A549 (cell line): Measurements from ENCODE around the gene PDE4C. TPM values are rescaled to one million over a fixed set of nuclear protein-coding genes. Genes with fewer than 3 reads are reported as not detected.
A peak's percentile ranks its signal among the peaks of the same experiment; 100 is the strongest.

Experiments used
- ATAC-seq, 2 experiments: fragments of 200-7000 bp in 1 of 2; fragments of >200 bp in 1 of 2; cut with Nextera tagmentation in 1 of 2; cut with Tn5 transposase in 1 of 2; 3 replicates each; pipeline versions ENCODE4 v1.8.0 to v1.9.1; 2018 to 2020; ENCODE audit warnings: mild to moderate bottlenecking in 1 of 2, moderate library complexity in 1 of 2
- CTCF ChIA-PET: fragments of 300-600 bp; sonication (Branson Sonifier 250); formaldehyde crosslinking; extraction: SDS; loops from one replicate; lab custom pipeline; 2021; ENCODE audit warnings: antibody characterized with exemption, inconsistent platforms; lab: Yijun Ruan, JAX
- POLR2A ChIA-PET: fragments of 350-600 bp; formaldehyde crosslinking; extraction: SDS; loops from one replicate; lab custom pipeline; 2021; ENCODE audit warnings: antibody characterized with exemption, inconsistent platforms; lab: Yijun Ruan, JAX
- DNase-seq, 2 experiments: peaks; one replicate each; pipeline versions ENCODE4 v3.0.0 to v3.0.0-alpha.2; 2011 to 2016; ENCODE audit warnings: low read depth in 1 of 2, low spot score in 1 of 2
- FAIRE-seq: peaks from 2 replicates; lab custom pipeline; 2011; peaks lifted over from hg19 to GRCh38; lab: Jason Lieb, UNC
- H3K27ac ChIP-seq, 2 experiments: fragments of >200 bp; sonication (Bioruptor Twin); formaldehyde crosslinking; 3 replicates each; pipeline ENCODE4 v1.5.1; 2016 to 2017
- H3K4me1 ChIP-seq: fragments of >200 bp; sonication (Bioruptor Twin); formaldehyde crosslinking; 3 replicates; pipeline ENCODE4 v1.6.1; 2016
- H3K4me2 ChIP-seq: fragments of >200 bp; sonication (Bioruptor Twin); formaldehyde crosslinking; 3 replicates; pipeline ENCODE4 v1.6.1; 2016
- H3K4me3 ChIP-seq: fragments of >200 bp; sonication (Bioruptor Twin); formaldehyde crosslinking; 3 replicates; pipeline ENCODE4 v1.5.1; 2016
- H3K9me3 ChIP-seq: fragments of >200 bp; sonication (Bioruptor Twin); formaldehyde crosslinking; 3 replicates; pipeline ENCODE4 v1.6.1; 2016
- CBX2 ChIP-seq: fragments of 200-600 bp; sonication (generic); IDR thresholded peaks from 2 replicates; pipeline ENCODE4 v1.6.1; 2016; ENCODE audit warnings: low read depth, mild to moderate bottlenecking, borderline replicate concordance
- CBX8 ChIP-seq: fragments of 200-600 bp; sonication (generic); IDR thresholded peaks from 2 replicates; pipeline ENCODE4 v1.6.1; 2016
- ESRRA ChIP-seq: fragments of 150-350 bp; IDR thresholded peaks from 2 replicates; pipeline ENCODE4 v1.6.1; 2014; ENCODE audit warnings: mild to moderate bottlenecking, low read length, borderline replicate concordance
- FOSB ChIP-seq: fragments of 250-450 bp; sonication (Bioruptor Pico); IDR thresholded peaks from 2 replicates; pipeline ENCODE4 v1.5.0; 2020; ENCODE audit warnings: mild to moderate bottlenecking, moderate library complexity
- FOSL2 ChIP-seq, 2 experiments: fragments of 450-650 bp in 1 of 2; fragments of >200 bp in 1 of 2; sonication (Bioruptor Twin) in 1 of 2; formaldehyde crosslinking; IDR thresholded peaks; 2 replicates each; pipeline versions ENCODE4 v1.5.0 to v1.6.1; 2016 to 2020; ENCODE audit warnings: mild to moderate bottlenecking in 1 of 2, moderate library complexity in 1 of 2
- FOXS1 ChIP-seq: fragments of 250-450 bp; sonication (Bioruptor Pico); IDR thresholded peaks from 2 replicates; pipeline ENCODE4 v1.5.0; 2020; ENCODE audit warnings: mild to moderate bottlenecking, moderate library complexity
- HOXA7 ChIP-seq: fragments of 250-450 bp; sonication (Bioruptor Pico); IDR thresholded peaks from 2 replicates; pipeline ENCODE4 v1.5.0; 2020; ENCODE audit warnings: mild to moderate bottlenecking, moderate library complexity
- MAFK ChIP-seq: fragments of 450-650 bp; IDR thresholded peaks from 2 replicates; pipeline ENCODE4 v1.6.1; 2014; ENCODE audit not compliant: partially characterized antibody
- MAZ ChIP-seq: fragments of 150-350 bp; IDR thresholded peaks from 2 replicates; pipeline ENCODE4 v1.6.1; 2014; ENCODE audit warnings: antibody characterized with exemption, low read depth, low read length, borderline replicate concordance
- NFE2L2 ChIP-seq: fragments of 150-350 bp; conservative IDR thresholded peaks from 2 replicates; pipeline ENCODE4 v1.6.1; 2014; ENCODE audit warnings: low read length
- PHF8 ChIP-seq: fragments of 200-600 bp; sonication (generic); IDR thresholded peaks from 2 replicates; pipeline ENCODE4 v1.6.1; 2016; ENCODE audit warnings: low read depth, mild to moderate bottlenecking, antibody characterized with exemption, moderate library complexity, borderline replicate concordance
- RNF2 ChIP-seq: fragments of 200-600 bp; sonication (generic); IDR thresholded peaks from 2 replicates; pipeline ENCODE4 v1.6.1; 2016; ENCODE audit warnings: low read depth, mild to moderate bottlenecking, antibody characterized with exemption, moderate library complexity, borderline replicate concordance
- SMC3 ChIP-seq: fragments of >200 bp; sonication (Bioruptor Twin); formaldehyde crosslinking; IDR thresholded peaks from 3 replicates; pipeline ENCODE4 v1.6.1; 2018; ENCODE audit warnings: inconsistent platforms
- TFCP2L1 ChIP-seq: fragments of 250-450 bp; sonication (Bioruptor Pico); IDR thresholded peaks from 2 replicates; pipeline ENCODE4 v1.5.0; 2021; ENCODE audit warnings: mild to moderate bottlenecking
- ZFP36 ChIP-seq: fragments of 450-650 bp; IDR thresholded peaks from 2 replicates; pipeline ENCODE4 v1.6.1; 2014; ENCODE audit warnings: borderline replicate concordance; ENCODE audit not compliant: partially characterized antibody
- ZNF302 ChIP-seq: fragments of 250-450 bp; sonication (Bioruptor Pico); IDR thresholded peaks from 2 replicates; pipeline ENCODE4 v1.9.0; 2021; ENCODE audit warnings: inconsistent platforms, mild to moderate bottlenecking, moderate library complexity
- WGBS: methylation state at CpG from one replicate; pipeline ENCODE4 v1.1.6; 2017; ENCODE audit errors: missing lambda C conversion rate; 5-methylcytosine and 5-hydroxymethylcytosine counted together
- polyA plus RNA-seq, 4 experiments: library from polyadenylated mRNA; depleted of rRNA in 3 of 4; stranded (reverse); fragments of >200 nt; fragmentation: RNase III in 1 of 4; extraction: RNeasy Plus Mini Kit Qiagen cat#74134 plus additional on column Dnase treatment in 1 of 4; gene quantifications; 2 replicates in 3 of 4; 3 replicates in 1 of 4; pipeline ENCODE4 v1.2.3, GENCODE V29; 2011 to 2017
- TF ChIP-seq, protein P1 (sequence below): fragments of >200 bp; sonication (Bioruptor Twin); formaldehyde crosslinking; IDR thresholded peaks from 3 replicates; pipeline ENCODE4 v1.5.1; 2016
- TF ChIP-seq, protein P2 (sequence below): fragments of >200 bp; sonication (Bioruptor Twin); formaldehyde crosslinking; IDR thresholded peaks from 3 replicates; pipeline ENCODE4 v1.6.1; 2016

Gene PDE4C
- polyA plus RNA-seq, 2 of the 4 experiments (the other 2 are of a cell fraction) = 0.25 to 0.65 TPM

DNA sequence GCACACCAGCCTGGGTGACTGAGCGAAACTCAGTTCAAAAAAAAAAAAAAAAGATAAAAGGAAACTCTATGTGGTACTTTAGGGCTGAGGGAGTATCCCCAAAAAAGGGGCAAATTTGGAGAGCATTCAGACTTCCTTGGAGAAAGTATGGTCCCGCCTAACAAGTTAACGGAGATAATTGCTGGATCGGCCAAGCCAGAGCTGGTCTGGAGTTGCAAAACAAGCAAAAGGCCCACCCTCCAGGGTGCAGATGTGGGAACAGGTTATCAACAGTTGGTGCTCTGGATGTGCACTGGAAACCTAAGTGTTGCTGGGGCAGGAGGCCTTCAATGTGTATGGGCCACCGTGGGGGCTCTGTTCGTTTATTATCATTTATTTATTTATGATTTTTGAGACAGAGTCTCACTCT is 45.2 kb upstream of the PDE4C start (continued):
- TF ChIP-seq MAFK = no peak
- TF ChIP-seq, protein P1, sequence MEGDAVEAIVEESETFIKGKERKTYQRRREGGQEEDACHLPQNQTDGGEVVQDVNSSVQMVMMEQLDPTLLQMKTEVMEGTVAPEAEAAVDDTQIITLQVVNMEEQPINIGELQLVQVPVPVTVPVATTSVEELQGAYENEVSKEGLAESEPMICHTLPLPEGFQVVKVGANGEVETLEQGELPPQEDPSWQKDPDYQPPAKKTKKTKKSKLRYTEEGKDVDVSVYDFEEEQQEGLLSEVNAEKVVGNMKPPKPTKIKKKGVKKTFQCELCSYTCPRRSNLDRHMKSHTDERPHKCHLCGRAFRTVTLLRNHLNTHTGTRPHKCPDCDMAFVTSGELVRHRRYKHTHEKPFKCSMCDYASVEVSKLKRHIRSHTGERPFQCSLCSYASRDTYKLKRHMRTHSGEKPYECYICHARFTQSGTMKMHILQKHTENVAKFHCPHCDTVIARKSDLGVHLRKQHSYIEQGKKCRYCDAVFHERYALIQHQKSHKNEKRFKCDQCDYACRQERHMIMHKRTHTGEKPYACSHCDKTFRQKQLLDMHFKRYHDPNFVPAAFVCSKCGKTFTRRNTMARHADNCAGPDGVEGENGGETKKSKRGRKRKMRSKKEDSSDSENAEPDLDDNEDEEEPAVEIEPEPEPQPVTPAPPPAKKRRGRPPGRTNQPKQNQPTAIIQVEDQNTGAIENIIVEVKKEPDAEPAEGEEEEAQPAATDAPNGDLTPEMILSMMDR = no peak
- 0 out of 2 replicates have a peak, but pooled peaks have one; percentile 12 for TF ChIP-seq FOSB (CRISPR knock-in tag)

DNA sequence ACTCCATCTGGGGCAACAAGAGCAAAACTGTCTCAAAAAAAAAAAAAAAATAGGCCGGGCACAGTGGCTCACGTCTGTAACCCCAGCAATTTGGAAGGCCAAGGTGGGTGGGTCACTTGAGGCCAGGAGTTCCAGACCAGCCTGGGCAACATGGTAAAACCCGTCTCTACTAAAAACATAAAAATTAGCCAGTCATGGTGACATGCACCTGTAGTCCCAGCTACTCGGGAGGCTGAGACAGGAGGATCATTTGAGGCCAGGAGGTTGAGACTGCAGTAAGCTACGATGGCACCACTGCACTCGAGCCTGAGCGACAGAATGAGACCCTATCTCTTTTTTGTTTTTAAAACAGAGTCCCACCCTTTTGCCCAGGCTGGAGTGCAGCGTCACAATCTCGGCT is 44.1 kb upstream of the PDE4C start:
- 87% methylated on average over 9 of the region's 9 CpGs for WGBS
- ChIA-PET CTCF (interaction anchor here (0.8 to 4.5 kb wide), 6 partner anchors 8 to 57 kb away, joined by 3 to 27 read pairs (median 6); partner anchors contain the start of gene LSM4), POLR2A (no interaction called here)

DNA sequence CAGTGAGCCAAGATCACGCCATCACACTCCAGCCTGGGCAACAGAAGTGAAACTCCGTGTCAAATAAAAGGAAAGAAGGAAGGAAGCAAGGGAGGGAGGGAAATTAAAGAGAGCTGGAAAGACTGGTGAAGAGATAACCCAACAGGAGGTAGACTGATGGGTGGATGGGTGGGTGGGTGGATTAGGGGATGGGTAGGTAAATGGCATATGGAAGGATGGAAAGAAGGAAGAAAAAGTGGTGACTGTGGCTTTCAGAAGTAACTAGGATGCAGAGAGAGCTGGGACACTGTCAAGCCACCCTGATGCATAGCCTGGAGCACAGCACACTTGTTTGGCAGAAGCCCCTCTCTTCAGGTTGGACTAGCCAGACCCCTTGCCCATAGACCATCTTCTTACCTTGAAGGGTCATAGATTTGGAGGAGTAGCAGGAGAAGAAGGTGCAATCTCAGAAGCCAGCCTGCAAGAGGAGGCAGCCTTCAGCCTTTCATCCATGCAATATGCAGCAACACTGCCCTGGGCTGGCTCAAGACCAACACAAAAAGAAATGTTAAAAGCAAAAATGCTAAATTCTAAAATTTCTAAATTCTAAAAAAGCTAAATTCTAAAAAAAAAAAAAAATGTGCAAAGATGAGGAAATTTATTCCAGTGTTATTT is 43.0 kb upstream of the PDE4C start:
- 69% methylated on average over 2 of the region's 2 CpGs for WGBS
- CTCF ChIA-PET = interaction anchor here (0.7 to 4.5 kb wide), 7 partner anchors 10 to 70 kb away, joined by 3 to 27 read pairs (median 6); partner anchors contain the start of gene RAB3A

More for the DNA sequence above, 44.1 kb upstream of the PDE4C start:
- ATAC-seq = no peak
- Histone ChIP-seq H3K4me3 (no peak overlapping the region), H3K27ac (no peak overlapping the region), H3K4me2 (no peak overlapping the region), H3K9me3 (no peaks in the 10 kb centered on the region), H3K4me1 (peaks cover 28% of the 10 kb centered on the region)
- no peak for FAIRE-seq
- DNase-seq = no peak
- no peak for TF ChIP-seq MAFK
- peak; percentile 54 for TF ChIP-seq NFE2L2
- TF ChIP-seq SMC3 = no peak

DNA sequence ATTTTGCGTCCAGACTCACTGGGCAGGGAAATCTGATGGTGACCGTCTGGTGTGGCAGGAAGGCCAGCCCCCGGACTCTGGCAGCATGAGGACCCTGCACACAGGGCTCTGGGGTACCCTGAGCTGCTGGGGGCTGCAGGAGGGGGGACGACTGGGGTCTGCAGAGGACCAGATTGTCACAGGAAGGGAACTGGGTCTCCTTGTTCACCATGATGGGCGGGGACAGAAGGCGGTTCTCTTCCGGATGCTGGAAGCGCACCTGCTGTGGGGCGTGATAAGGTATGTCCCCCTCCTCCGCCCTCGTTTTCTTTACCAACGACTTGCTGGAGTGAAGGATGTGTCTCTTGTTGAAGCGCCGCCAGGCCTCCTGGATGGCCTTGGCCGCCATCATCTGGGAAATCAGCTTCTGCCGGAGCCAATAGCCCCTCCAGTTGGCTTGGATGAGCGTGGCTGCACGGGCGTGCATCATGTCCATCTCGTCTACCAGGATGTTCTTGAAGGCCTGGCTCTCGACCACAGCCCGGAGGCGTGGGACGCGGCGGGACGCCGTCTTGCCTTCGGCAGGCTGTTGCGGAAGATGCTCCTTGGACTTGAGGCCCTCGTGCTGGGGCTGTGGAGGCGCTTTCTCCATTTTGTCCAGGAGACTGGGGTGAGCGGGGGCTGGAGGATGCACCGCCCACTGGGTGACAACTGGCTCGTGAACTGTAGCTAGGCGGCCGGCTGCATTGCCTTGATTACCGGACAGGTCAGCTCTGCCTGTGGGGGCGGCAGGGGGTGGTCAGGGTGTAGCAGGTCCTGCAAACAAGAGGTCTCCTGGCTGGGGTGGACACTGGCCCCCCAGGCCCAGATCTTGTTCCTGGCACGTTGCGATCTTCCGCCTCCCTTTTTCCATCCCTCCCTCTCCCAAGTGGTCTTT is 40.8 kb upstream of the PDE4C start:
- FAIRE-seq = no peak
- ChIA-PET POLR2A (no interaction called here), CTCF (interaction anchor here (4.5 kb wide), 1 partner anchor 12 kb away, joined by 27 read pairs; no protein-coding TSS in a partner anchor)
- DNase-seq = no peak
- H3K9me3 ChIP-seq = no peaks in the 10 kb centered on the region
- no peak for ATAC-seq
- no peak overlapping the region for H3K4me3 ChIP-seq
- no peaks in the 10 kb centered on the region for H3K4me1 ChIP-seq
- no peak overlapping the region for H3K27ac ChIP-seq
- 88% methylated on average over 24 of the region's 42 CpGs for WGBS
- TF ChIP-seq ZNF302 (no peak), FOXS1 (CRISPR knock-in tag) (no peak), TFCP2L1 (no peak), CBX8 (no peak), FOSL2 (IDR thresholded peaks at IDR 0.05) (no peak), FOSL2 (CRISPR knock-in tag; IDR thresholded peaks at IDR 0.05) (no peak)
- TF ChIP-seq, protein P2, sequence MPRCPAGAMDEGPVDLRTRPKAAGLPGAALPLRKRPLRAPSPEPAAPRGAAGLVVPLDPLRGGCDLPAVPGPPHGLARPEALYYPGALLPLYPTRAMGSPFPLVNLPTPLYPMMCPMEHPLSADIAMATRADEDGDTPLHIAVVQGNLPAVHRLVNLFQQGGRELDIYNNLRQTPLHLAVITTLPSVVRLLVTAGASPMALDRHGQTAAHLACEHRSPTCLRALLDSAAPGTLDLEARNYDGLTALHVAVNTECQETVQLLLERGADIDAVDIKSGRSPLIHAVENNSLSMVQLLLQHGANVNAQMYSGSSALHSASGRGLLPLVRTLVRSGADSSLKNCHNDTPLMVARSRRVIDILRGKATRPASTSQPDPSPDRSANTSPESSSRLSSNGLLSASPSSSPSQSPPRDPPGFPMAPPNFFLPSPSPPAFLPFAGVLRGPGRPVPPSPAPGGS = no peak
- no peak overlapping the region for H3K4me2 ChIP-seq

More for the DNA sequence above, 43.0 kb upstream of the PDE4C start:
- POLR2A ChIA-PET = interaction anchor here (1.1 kb wide), 1 partner anchor 59 kb away, joined by 6 read pairs; no protein-coding TSS in a partner anchor
- TF ChIP-seq ESRRA (no peak), RNF2 (no peak), ZFP36 (peak; percentile 64), PHF8 (no peak), CBX2 (no peak), HOXA7 (CRISPR knock-in tag) (no peak), MAZ (no peak)
- Histone ChIP-seq H3K9me3 (no peaks in the 10 kb centered on the region), H3K4me3 (no peak overlapping the region), H3K4me1 (peaks cover 18% of the 10 kb centered on the region), H3K27ac (no peak overlapping the region), H3K4me2 (no peak overlapping the region)
- FAIRE-seq = no peak
- no peak for ATAC-seq
- no peak for DNase-seq
